ENCODE data around the gene S100A5.
"Not testable (repeated sequence)": the region's sequence is repeated elsewhere in the genome, so short reads cannot be mapped to it uniquely, and the experiment has no call there.

GRCh38 chr1:153520137-153520691, 20.5 kb downstream of the S100A5 start:
- not testable (repeated sequence) for TF ChIP-seq POLR2A (IDR thresholded peaks at IDR 0.05; ENCODE audit: borderline replicate concordance, extremely low read depth, insufficient read depth, insufficient read length); ZFX (IDR thresholded peaks at IDR 0.05); EZH2 (IDR thresholded peaks at IDR 0.05); CEBPB (IDR thresholded peaks at IDR 0.05; ENCODE audit: low read depth); CTCF (IDR thresholded peaks at IDR 0.05 in 2 of 3, conservative IDR thresholded peaks at IDR 0.05 in 1 of 3; ENCODE audit: borderline replicate concordance in 1 of 3, insufficient read depth in 1 of 3, low read depth in 2 of 3, low read length in 2 of 3)
